ENCODE measurements around the gene BRCA2.

Gene BRCA2, protein sequence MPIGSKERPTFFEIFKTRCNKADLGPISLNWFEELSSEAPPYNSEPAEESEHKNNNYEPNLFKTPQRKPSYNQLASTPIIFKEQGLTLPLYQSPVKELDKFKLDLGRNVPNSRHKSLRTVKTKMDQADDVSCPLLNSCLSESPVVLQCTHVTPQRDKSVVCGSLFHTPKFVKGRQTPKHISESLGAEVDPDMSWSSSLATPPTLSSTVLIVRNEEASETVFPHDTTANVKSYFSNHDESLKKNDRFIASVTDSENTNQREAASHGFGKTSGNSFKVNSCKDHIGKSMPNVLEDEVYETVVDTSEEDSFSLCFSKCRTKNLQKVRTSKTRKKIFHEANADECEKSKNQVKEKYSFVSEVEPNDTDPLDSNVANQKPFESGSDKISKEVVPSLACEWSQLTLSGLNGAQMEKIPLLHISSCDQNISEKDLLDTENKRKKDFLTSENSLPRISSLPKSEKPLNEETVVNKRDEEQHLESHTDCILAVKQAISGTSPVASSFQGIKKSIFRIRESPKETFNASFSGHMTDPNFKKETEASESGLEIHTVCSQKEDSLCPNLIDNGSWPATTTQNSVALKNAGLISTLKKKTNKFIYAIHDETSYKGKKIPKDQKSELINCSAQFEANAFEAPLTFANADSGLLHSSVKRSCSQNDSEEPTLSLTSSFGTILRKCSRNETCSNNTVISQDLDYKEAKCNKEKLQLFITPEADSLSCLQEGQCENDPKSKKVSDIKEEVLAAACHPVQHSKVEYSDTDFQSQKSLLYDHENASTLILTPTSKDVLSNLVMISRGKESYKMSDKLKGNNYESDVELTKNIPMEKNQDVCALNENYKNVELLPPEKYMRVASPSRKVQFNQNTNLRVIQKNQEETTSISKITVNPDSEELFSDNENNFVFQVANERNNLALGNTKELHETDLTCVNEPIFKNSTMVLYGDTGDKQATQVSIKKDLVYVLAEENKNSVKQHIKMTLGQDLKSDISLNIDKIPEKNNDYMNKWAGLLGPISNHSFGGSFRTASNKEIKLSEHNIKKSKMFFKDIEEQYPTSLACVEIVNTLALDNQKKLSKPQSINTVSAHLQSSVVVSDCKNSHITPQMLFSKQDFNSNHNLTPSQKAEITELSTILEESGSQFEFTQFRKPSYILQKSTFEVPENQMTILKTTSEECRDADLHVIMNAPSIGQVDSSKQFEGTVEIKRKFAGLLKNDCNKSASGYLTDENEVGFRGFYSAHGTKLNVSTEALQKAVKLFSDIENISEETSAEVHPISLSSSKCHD (N-terminal part only)

DNA sequence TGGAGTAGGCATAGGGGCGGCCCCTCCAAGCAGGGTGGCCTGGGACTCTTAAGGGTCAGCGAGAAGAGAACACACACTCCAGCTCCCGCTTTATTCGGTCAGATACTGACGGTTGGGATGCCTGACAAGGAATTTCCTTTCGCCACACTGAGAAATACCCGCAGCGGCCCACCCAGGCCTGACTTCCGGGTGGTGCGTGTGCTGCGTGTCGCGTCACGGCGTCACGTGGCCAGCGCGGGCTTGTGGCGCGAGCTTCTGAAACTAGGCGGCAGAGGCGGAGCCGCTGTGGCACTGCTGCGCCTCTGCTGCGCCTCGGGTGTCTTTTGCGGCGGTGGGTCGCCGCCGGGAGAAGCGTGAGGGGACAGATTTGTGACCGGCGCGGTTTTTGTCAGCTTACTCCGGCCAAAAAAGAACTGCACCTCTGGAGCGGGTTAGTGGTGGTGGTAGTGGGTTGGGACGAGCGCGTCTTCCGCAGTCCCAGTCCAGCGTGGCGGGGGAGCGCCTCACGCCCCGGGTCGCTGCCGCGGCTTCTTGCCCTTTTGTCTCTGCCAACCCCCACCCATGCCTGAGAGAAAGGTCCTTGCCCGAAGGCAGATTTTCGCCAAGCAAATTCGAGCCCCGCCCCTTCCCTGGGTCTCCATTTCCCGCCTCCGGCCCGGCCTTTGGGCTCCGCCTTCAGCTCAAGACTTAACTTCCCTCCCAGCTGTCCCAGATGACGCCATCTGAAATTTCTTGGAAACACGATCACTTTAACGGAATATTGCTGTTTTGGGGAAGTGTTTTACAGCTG is at the start of gene BRCA2, which contains the start of gene ZAR1L:
BRCA2 (plus strand) TSS at position 271 of the 790 bp plus-strand sequence. CDS start 953 bp downstream, outside the sequence.
ZAR1L (minus strand) TSS at position 126 of the 790 bp plus-strand sequence. CDS start 3,438 bp downstream, outside the sequence.
- peak; percentile 64 for DNase-seq (ENCODE audit: low read depth)

DNA sequence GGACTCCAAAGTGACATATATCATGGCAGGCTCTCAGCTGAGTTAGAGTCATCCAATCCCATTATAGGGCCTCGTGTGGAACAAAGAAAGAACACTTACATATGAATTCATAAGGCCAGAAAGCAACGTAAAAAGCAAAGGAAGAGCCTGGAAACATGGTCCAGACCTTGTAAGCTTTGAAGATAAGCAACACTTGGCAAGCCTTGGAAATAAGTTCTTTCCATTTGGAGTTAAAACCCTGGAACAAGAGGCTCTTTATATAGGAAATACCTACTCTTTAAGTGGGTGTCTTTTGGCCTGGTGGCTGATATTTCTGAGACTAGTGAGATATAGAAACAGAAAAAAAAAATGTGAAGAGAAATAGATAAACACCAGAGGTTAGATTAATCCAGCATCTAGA is 49.6 kb upstream of the BRCA2 start:
- DNase-seq (ENCODE audit: low read depth), result no peak

DNA sequence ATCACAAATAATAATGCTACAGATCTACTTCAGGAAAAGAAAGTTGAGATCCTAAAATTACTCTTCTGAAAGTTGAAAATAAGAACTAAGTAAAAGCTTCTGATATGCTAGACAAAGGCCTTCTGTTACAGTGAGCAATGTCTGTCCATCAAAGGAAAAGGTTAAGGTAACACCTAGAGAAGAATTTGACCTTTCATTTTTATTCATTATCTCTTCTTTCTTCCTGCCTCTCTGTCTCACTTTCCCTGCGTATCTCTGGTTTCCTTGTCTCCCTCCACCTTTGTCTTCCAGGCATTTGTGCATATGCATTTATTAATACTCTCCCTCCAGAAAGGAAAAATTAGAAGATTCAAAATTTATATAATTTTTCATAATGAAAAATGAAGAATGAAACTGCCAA is 49.2 kb upstream of the BRCA2 start:
- DNase-seq (ENCODE audit: low read depth), result no peak

DNA sequence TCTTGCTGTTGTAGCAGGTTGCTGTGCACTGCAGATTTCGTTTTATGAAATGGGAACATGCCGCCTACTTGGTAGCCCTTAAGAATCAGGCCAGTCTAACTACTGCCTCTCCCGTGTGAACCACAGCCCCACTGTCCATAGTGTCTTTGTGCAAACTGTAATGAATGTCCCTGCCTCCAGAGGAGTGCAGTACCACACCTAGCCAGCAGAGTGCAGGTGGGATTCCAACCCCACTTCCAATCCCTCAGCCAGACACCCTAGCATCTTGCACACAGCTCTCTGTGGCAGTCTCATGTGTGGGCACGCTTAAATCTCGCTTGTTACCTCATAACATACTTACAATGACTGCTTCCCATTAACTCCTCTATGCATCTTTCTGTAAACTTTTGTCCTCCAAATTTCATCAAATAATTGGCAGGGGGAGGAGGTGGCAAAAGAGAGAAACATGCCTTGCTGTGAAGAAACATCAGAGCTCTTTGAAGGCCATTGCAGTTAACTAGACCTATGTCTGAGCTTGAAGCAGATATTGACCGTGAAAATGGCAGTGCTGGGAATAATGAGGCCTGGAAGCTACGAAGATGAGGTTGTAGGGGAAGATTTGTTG is 47.4 kb upstream of the BRCA2 start:
- DNase-seq (ENCODE audit: low read depth), result no peak

DNA sequence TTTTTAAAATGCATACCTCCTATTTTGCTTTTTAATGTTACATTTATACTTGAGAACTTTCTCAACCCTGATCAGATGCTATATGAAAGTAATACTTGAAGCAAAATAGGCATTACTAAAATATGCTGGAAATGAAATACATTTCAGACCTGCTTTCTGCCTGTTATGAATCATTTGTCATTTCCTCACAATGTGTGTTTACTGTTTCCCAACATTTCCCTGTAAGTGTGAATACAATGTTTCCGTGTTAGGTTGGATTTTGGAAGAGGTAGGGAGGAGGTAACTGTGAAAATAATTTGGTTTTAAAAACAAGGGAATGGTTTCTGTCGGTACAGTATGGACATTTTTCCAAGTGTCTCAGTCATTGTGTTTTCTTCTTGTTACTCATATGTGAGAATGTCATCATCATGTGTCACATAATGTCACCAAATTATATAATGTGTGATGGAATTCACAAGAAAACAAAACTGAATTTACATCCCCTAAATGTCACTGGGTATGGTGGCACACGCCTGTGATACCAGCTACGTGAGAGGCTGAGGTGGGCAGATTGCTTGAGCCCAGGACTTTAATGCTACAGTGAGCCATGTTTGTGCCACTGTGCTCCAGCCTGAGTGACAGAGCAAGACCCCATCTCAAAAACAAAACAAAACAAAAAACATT is 43.2 kb upstream of the BRCA2 start:
- no peak for DNase-seq (ENCODE audit: low read depth)

DNA sequence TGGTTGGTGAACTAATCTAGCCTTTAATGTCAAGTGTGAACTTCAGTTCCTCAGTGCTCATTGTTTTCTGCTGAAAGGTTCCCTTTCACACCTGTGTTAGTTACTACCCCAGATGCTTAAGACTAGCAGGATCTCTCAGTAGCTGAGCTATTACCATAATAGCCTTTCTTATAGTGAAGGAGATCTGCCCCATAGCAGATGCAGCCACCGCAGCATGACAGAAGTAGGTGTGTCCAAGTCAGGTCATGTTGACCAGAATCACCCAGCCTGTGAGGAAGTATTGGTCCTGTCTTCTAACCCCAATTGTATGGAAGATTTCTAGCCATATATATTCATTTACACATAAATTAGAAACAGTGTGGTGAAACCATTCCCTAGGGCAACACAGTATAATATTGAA is 37.5 kb upstream of the BRCA2 start:
- no peak for DNase-seq (ENCODE audit: low read depth)

DNA sequence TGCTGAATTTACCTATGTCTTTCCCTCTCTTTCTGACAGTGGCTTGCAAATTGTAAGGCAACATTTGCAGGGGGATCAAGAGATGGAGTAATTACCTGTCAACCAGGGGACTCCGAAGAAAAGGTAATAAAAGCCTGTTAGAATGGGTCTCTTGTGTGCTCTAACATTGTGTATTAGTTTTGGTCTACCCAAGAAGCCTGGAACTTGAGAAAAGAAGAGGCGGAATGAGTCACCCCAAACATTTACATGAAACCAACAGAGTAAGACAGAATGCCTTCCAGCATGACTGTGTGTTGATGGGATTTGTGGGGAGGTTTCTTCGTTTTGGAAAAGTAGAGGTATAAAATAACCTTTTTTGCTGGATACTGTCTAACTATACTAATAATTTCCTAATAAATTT is 36.9 kb upstream of the BRCA2 start:
- no peak for DNase-seq (ENCODE audit: low read depth)

DNA sequence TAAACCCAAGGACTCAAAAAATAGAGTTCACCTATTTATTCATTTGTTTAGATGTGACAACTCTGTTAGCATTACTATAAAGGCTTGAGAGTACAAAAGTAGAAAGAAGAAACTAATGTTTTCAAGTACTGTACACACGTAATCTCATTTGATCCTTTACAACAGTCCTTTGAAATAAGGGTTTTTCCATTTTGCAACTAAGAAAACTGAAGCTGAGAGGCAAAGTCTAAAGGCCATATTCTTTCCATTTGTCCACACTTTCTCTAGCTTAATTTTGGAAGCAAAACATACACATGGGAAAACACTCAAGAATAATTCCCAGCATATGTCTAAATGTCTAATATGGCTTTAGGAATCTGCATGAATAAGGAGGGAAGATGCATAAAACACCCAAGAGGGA is 34.2 kb upstream of the BRCA2 start:
- DNase-seq (ENCODE audit: low read depth), result no peak

DNA sequence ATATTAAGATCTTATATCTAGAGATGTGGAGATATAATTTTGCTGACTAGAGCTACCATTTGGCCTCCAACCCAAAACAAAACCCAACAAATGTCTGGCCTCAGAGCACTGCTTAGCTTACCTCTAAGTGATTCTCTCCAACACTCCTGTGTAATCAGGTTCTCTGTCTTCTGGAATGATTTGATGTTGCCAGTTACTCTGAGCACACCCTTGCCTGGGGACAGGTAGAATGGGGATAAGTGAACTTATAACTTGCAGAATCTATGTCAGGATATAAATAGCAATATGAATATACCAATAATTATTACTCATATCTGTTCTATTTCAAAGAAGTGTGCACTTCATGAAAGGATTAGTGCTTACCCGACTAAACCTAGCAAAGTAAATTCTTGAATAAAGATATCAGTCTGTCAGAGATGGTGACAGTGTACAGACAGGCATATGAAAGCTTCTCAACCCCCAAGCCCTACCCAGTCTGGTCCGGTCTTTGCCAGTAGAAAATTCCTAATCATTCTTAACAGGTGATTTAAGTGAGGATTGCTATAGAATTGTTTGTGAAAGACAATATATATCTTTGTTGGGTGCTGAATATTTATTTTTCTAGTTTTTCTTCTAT is 33.1 kb upstream of the BRCA2 start:
- DNase-seq (ENCODE audit: low read depth), result no peak

DNA sequence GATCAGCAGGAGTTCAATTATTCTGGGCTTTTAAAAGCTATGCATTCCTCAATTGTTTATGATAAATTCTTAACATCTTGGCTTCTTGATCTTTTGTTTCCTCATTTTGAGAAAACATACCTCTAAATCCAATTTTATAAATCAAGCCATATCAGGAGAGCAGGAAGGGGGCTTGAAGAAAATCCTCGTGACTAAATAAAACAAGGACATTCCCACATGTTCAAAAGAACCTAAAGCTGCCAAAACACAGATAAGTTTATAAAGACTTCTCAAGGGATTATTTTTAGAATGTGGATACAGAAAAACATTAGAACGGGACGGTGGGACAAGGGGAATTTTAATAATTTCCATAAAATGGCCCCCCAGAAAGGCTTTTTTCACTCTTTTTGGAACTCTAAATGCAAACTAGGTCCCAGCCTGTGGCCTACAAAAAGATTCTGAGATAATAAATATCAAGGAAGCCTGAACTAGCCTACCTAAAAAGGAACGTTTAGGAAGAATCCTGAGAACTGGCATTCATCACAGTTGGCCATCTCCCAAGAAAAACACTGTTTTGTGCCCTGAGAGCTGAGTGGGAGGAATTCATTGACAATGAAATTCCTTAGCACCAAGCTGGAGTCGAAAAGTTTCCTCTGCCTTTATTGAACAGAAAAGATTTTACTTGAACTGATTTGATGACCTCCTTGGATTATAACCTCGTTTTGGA is 30.2 kb upstream of the BRCA2 start:
- no peak for DNase-seq (ENCODE audit: low read depth)

DNA sequence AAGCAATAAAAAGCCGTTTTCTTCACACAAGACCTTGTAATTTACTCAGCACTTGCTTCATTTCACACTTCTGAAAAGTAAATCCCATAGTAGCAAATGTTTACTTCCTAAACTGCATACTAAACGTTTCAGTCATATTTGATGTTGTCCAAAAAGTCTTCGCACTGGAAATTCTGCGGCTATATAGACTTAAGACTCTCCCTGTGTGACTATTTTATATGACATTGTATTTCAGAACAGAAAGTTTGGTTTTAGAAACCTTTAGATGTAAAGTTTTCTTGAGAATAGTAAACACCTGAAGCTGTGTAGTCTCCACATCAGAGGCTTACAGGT is 29.7 kb upstream of the BRCA2 start:
- DNase-seq (ENCODE audit: low read depth), result no peak

DNA sequence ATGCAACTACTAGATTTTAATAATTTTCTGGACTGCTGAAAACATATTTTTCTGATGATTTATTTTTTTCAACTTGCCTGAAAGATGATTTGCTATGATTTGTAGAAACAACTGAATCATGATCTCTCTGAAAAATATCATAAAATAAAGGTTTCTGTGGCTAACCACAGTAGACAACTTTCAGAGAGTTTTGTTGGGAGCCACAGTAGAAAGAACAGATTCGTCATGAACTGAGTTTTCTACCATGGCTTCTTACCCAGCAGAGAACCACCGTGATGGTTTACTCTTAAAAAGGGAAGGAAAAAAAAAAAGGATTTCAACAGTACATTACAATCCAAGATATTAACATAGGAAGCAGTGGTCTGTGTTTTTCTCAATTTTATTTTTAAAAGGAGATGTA is 18.1 kb upstream of the BRCA2 start:
- no peak for DNase-seq (ENCODE audit: low read depth)

DNA sequence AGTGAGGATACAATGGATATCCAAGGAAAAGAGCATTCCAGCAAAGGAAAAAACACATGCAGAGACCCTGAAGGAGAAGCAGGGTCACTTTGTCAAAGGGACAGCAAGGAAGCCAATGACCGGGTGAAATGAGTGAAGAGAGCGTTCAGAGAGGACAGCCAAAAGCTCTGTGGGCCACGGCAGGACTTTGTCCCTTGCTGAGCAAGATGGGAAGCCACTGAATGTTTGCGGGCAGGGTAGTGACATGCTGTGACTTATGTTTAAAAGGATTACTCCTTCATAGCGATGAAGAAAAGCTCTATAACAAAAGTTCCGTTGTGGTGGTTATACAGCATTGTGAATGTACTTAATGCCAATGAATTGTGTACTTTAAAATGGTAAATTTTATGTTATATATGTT is 16.6 kb upstream of the BRCA2 start:
- no peak for DNase-seq (ENCODE audit: low read depth)

DNA sequence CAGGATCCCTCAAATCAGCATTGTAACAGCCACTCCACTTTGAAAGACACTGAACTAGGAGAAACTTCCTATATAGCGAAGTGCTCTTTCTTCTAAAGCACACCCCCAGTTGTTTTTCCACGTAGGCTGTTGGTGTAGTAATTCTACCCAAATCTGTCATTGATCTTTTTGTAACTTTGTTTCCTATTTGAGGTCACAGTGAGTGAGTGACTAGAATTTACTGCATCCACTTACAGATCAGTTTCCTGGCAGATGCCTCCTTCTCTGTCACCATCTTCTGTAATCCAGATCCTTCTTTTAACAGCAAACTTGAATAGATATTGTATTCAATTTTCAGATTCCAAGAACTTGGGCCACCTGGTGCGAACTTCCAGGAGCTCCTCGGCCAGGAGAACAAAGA is 15.4 kb upstream of the BRCA2 start:
- DNase-seq (ENCODE audit: low read depth), result no peak

DNA sequence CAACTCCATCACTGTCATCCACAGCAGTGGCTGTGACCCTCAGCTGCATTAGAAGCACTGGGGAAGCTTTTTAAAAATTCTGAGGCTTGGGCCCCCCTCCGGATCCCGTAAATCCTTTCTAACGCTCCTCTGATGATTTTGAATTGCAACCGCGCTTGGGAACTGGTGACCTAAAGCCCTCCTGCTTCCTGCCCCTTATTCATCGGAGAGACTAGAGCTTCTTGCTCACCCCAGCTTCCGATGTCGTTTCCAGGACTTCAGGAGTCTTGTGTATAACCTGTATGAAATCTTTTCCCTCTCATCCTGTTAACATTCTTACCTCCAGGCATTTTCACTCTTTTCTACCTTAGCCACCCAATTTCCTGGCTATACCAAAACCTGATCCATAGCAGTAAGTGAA is 14.9 kb upstream of the BRCA2 start:
- no peak for DNase-seq (ENCODE audit: low read depth)

DNA sequence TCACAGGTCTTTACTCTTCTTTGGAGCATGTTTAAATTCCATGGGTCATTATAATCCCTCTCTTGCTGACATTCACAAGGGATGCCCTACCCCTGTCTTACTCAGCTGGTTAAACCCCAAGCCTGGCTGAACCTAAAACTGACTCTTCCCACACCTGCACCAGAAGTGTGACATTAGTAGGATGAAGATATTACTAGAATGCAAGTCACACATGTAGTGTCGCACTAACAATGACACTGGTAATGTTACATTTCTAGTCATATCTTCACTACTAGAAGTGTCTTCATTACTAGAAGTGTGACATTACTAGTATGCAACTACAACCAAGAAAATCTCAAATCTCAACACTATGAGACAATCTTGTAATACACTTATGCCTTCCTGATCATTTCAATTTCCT is 14.4 kb upstream of the BRCA2 start:
- DNase-seq (ENCODE audit: low read depth), result no peak

DNA sequence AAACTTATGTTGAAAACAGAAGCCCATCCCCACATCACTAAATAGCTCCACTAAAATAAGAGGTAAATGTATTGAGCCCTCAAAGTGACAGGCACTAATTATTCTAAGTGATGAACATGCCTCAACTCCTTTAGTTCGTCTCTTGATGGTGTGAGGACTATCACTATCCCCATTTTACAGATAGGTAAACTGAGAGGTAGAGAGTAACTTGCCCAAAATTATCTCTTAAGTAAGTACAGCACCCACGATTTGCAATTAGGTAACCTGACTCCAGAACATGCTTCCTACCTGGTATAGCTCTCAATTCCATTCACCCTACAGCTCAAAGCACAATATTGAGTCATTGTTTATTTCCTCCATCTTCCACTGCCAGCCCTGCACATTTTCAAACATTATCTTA is 12.8 kb upstream of the BRCA2 start:
- no peak for DNase-seq (ENCODE audit: low read depth)

DNA sequence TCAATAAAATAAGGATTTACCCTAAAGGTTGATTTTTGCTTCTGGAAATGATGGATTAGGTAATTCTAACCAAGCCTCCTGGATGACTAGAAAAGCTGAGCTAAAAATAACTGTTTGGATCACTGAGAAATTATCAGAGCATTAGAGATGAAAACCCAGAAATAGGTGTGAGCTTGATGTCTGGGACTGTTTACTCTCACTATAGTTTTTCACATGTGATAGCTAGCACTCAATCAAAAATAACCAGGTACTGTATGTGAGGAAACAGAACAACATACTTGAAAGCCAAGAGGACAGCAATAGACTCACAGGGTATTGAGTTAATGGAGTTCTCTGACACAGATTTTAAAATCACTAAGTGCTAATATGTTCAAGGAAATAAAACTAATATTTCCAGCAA is 9.7 kb upstream of the BRCA2 start:
- no peak for DNase-seq (ENCODE audit: low read depth)

DNA sequence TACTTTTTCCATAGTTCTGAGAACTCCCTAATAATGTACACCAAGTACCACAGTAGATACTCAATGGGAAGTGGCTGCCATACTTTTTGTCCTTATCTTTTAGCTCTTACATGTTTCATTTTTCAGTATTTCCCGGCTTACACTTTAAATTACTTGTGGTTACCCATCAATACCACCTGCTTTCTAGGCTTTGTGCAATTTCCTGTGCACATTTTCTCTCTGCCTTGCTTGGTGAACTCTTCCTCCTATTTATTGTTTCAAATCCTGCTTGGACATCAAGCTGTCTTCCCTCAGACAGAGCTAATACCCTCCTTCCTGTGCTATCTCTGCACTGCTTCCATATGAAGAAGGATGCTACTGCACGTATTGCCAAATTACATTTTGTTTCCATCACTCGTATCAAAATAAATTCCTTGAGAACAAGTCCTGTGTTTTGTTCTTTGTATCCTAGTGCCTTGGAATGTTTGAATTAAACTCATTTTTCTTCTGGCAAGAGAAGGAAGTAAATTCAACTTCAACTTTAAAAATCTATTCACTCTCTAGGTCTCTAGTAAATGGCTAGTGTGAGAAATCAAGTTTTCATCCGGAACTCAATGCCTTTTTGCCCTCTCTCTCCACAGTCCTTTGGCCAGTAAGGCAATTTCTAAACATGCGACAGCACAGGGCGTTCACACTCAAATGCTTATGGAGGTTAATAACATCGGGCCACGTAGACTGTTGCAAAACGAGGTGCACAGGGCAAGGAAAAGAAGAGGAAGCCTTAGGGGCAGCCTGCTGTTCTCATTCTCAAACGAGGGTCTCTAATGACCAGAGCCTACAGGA is 5.8 kb upstream of the BRCA2 start:
- DNase-seq (ENCODE audit: low read depth), result no peak

Measured in CMK (cell line).